TTC549 (cell line): Measurements from ENCODE around the gene KCNJ5.

ENCODE experiments used
- FAIRE-seq: peaks from 2 replicates; lab custom pipeline; 2012; peaks lifted over from hg19 to GRCh38; lab: Jason Lieb, UNC

The KCNJ5 gene

GRCh38 chr11:128933481-128934178 is 42.5 kb downstream of the KCNJ5 start:
- FAIRE-seq, result no peak

DNA sequence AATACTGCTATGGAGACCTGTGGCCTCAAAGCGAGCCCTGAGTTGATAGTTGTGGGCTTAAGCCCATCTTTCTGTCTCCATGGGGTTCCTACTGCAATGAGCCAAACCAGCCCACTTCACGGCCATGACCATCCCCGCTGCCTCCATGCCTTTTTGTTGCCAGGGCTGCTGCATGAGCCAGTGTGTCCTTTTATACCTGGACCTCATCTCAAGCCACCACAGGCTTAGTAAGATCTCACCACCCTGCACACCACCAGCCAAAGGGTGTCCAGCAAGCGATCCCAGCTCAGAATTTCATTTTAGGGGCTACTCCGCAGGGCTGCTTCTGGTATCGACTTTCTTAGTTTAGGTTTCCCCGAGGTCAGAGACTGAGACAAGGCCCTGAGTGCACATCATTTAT is 43.2 kb downstream of the KCNJ5 start:
- no peak for FAIRE-seq

DNA sequence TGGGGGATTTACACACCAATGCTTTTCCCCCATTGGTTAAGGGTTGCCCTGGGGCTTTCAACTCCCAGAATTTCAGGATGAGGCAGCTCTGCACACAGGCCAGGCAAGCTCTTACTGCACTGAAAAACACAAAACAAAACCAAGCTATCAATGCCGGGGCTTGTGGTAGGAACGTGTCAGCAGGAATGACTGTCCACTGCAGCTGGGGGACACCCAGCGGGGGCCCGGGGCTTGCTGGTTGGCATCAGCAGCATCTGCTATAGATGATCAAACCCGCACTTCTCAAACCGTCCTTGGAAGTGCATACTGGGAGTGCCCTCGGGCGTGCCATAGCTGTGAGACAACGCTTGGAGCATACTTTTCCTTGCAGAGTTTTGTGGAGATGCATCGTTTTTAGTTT is 43.8 kb downstream of the KCNJ5 start:
- no peak for FAIRE-seq

- FAIRE-seq, result no peak
Observed at GRCh38 chr11:128936606-128937251, 45.6 kb downstream of the KCNJ5 start.

GRCh38 chr11:128937480-128937879 is 46.3 kb downstream of the KCNJ5 start:
- FAIRE-seq, result no peak

GRCh38 chr11:128938156-128938885 is 47.2 kb downstream of the KCNJ5 start:
- FAIRE-seq, result no peak

DNA sequence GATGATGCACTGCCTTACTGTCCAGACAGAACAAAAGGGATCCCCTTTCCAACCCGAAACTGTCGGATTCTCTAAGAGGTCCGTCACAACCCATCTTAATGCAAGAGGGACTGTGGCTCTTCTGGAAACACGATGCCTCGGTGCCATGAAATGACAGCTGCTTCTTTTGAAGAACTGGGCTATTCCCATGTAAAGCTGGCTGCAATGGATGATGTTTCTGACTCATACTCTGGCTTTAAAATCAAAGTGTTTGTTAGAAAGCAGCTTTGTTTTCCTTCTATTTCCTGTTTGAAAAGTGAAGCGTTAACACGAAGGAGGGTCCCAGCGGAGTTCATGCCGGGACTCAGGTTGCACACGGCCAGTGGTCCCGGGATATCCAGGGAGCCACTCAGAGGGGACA is 48.4 kb downstream of the KCNJ5 start:
- FAIRE-seq, result no peak

DNA sequence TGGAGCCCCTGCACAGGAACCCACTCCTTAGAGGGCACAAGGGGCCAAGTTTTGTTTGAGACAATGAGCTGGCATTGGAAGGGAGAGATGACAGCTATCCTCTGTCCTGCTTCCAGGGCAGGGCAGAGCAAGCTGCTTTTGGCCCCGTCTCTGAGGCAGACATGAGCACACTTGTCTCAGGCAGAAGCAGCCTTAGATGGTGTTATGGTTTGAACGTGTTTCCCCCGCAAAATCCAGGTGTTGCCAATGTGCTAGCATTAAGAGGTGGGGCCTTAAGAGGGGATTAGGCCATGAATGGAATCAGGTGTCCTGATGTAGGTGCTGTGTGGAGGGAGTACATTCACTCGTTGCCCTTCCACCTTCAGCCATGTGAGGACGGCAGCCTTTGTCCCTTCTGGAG is 49.0 kb downstream of the KCNJ5 start:
- FAIRE-seq, result no peak

GRCh38 chr11:128940603-128941002 is 49.4 kb downstream of the KCNJ5 start:
- FAIRE-seq, result no peak

- no peak for FAIRE-seq
Observed at GRCh38 chr11:128941110-128941509, 50.0 kb downstream of the KCNJ5 start.

GRCh38 chr11:128941573-128942271 is 50.6 kb downstream of the KCNJ5 start:
- no peak for FAIRE-seq

DNA sequence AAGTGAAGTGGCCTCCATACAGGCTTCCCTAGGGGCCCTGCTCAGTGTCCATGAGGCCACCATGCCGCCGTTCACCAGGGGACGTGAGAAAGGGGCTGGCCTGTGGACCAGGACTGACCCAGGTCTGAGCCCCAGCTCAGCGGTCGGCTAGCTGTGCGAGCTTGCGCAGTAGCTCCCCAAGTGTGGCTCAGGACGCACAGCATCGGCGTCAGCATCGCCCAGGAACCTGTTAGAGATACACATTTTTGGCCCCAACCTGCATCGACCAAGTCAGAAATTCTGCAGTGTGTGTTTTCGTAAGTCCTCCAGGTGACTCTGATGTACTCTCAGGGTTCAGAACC is 51.1 kb downstream of the KCNJ5 start:
- FAIRE-seq, result no peak

DNA sequence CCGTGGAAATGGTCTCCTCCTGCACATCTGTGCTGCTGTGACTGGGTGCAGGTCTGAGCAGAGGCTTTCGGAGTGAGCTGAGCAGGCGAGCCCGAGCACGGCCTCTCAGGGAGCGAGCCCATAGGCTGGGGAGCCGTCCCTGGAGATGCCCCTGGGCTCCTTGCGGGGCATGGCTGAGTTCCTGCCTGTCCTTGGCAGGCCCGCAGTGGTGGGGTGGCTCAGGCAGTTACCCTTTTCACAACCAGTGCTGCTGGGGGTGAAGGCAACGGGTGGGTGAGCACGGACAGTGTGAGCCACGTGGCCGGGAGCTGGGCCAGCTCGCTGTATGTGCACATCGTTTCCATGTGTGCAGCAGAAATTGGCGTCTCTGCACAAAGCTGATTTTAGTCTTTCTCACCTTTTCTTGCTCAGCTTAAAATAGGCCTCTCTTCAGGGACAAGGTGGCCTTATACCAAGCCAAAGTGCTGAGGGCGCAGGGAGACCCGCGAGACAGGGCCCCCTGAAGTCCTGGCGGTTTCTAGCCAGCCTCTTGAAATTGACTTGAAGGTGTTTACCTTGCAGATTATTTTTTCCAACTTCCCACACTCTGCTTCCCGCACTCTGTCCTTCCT is 51.8 kb downstream of the KCNJ5 start, which contains the start of gene TP53AIP1:
Gene TP53AIP1, minus strand, starts transcription at position 55 of the 611 bp plus-strand sequence. CDS start 5,053 bp downstream, outside the sequence.
- no peak for FAIRE-seq

DNA sequence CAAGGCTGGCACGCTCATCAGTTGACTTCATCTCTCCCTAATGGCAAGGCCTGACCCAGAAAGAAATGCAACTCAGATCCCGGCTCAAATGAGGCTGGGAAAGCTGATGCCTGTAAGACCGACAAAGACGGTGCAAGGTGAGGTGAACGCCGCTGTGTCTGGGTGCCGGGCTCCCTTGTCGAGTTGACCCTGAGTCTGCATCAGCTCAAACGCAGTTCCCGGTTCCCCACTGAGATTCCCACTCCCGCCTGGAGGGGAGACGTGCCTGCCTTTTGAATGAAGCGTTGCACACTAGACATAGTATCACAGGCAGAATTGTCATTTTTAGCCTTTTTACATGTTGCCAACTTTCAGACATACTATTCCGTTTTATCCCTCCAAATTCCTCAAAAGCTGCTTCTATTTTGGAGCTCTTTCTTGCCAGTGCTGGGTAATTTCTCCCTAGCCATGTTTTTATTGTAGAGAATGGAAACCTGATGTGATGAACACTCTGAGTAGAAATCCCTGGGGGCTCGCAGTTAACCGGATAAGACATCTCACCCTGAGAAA is 52.3 kb downstream of the KCNJ5 start:
- no peak for FAIRE-seq

- FAIRE-seq, result no peak
Observed at GRCh38 chr11:128946648-128947047, 55.5 kb downstream of the KCNJ5 start.

GRCh38 chr11:128947773-128948172 is 56.6 kb downstream of the KCNJ5 start:
- no peak for FAIRE-seq

DNA sequence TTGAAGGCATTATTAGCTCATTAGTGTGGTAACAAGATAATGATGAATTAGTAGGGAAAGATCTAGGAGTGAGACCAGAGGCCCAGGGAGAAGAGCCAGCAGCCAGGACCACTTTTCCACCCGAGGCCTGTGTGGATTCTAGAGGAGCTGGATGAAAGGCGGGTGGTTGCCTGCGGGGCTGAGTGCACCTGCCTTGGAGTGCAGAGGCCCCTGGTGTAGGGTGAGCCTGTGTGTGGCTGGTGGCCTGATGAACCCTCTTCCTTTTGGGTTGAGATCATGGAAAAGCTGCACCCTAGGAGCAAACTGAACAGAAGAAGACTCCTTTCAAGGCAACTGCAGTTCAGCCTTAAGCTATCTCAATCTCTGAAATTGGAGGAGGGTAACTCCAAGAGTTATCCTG is 57.4 kb downstream of the KCNJ5 start:
- FAIRE-seq, result no peak

GRCh38 chr11:128949791-128950454 is 58.8 kb downstream of the KCNJ5 start:
- no peak for FAIRE-seq

DNA sequence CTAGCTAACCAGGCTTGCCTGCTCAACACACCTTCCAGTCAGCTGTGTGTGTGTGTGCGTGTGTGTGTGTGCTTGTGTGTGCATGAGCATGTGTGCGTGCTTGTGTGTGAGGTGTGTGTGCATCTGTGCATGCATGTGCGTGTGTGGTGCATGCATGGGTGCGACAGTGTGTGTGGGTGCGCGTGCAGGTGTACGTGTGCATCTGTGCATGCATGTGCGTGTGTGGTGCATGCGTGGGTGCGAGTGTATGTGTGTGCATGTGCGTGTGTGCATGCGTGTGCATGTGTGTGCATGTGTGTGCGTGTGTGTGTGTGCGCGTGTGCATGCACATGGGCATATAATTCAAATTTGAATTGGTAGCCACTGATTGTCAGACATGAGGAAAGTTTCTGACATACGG is 62.0 kb downstream of the KCNJ5 start:
- no peak for FAIRE-seq

- FAIRE-seq, result no peak
Observed at GRCh38 chr11:128955636-128956035, 64.5 kb downstream of the KCNJ5 start.

- peak; percentile 79 for FAIRE-seq
Observed at GRCh38 chr11:128956401-128957201, 65.4 kb downstream of the KCNJ5 start.
